Activated naive CD8-positive, alpha-beta T cell treated with anti-CD3 and anti-CD28 coated beads, Interleukin-2, amount 10 ng/mL, durations not matched to agents 7 days and 5 days (primary cell): Measurements from ENCODE around the gene UBAP2L. TPM values are rescaled to one million over a fixed set of nuclear protein-coding genes. Genes with fewer than 3 reads are reported as not detected.

ENCODE experiments used
- ATAC-seq: fragments of 150-1000 bp; cut with Tn5 transposase; one replicate; pipeline ENCODE4 v1.10.0; 2021; ENCODE audit warnings: low read depth, moderate library complexity
- POLR2A ChIA-PET: fragments of 350-600 bp; sonication (Branson Sonifier 250); formaldehyde crosslinking; loops from one replicate; lab custom pipeline; 2021; ENCODE audit warnings: antibody characterized with exemption; lab: Charles Lee
- DNase-seq: peaks from one replicate; pipeline ENCODE4 v3.0.0; 2021
- H3K27ac Mint-ChIP-seq: one replicate; pipeline ENCODE4 v1.8.0; 2022; ENCODE audit warnings: mild to moderate bottlenecking, mixed read lengths
- H3K27me3 Mint-ChIP-seq: one replicate; pipeline ENCODE4 v1.8.0; 2022; ENCODE audit warnings: mild to moderate bottlenecking, moderate library complexity, mixed read lengths
- H3K36me3 Mint-ChIP-seq: one replicate; pipeline ENCODE4 v1.8.0; 2021; ENCODE audit warnings: mild to moderate bottlenecking, mixed read lengths
- H3K4me1 Mint-ChIP-seq: one replicate; pipeline ENCODE4 v1.8.0; 2021; ENCODE audit warnings: mixed read lengths
- H3K4me3 Mint-ChIP-seq: one replicate; pipeline ENCODE4 v1.8.0; 2022; ENCODE audit warnings: mild to moderate bottlenecking, moderate library complexity, mixed read lengths
- H3K9me3 Mint-ChIP-seq: one replicate; pipeline ENCODE4 v1.8.0; 2021; ENCODE audit warnings: mixed read lengths
- total RNA-seq, 2 experiments: library from RNA; stranded (reverse); gene quantifications; one replicate each; pipeline ENCODE4 v1.2.3, GENCODE V29; 2021

The UBAP2L gene, protein sequence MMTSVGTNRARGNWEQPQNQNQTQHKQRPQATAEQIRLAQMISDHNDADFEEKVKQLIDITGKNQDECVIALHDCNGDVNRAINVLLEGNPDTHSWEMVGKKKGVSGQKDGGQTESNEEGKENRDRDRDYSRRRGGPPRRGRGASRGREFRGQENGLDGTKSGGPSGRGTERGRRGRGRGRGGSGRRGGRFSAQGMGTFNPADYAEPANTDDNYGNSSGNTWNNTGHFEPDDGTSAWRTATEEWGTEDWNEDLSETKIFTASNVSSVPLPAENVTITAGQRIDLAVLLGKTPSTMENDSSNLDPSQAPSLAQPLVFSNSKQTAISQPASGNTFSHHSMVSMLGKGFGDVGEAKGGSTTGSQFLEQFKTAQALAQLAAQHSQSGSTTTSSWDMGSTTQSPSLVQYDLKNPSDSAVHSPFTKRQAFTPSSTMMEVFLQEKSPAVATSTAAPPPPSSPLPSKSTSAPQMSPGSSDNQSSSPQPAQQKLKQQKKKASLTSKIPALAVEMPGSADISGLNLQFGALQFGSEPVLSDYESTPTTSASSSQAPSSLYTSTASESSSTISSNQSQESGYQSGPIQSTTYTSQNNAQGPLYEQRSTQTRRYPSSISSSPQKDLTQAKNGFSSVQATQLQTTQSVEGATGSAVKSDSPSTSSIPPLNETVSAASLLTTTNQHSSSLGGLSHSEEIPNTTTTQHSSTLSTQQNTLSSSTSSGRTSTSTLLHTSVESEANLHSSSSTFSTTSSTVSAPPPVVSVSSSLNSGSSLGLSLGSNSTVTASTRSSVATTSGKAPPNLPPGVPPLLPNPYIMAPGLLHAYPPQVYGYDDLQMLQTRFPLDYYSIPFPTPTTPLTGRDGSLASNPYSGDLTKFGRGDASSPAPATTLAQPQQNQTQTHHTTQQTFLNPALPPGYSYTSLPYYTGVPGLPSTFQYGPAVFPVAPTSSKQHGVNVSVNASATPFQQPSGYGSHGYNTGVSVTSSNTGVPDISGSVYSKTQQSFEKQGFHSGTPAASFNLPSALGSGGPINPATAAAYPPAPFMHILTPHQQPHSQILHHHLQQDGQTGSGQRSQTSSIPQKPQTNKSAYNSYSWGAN
- total RNA-seq, result 100 to 1,000 TPM; 192 to 195 TPM

DNA sequence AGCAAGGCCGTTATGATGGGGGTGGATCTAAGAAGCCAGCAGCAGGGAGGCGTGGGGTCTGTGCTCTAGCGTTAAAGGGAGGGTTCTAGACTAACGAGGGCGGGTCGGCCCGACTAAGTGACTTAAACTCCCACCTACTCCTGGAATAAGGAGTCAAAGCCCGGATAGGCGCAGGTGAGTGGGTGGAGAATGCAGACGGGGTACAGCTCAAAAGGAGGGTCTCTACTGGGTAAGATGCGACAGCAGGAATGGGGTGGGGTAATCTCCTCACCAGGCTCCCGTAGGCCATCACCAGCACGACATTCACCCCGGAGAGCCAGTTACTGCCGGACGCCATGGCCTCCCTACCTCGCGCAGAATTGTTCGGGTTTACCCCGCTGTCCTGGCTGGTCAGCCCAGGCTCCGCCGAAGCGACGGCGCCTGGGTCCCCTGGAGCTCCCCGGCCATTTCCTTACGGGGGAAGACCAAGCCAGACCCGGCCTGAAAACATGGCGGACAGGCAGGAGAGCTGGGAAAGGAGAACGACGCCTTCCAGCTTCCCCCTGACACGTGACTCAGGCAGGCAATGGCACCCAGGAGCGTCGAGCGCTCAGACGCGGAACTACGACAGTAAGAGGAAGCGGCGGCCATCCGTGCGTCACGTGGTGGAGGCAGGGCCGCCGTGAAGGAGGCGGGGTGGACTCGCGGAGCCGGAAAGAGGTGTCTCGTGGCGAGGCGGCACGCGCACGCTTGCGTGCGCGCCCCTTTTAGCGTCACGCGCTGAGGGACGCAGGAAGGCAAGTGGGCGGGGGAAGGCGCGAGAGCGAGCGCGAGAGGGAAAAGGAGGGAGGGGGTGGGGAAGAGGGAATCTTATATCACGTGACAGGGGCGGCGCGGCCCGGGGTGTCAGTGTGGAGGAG is at the start of gene UBAP2L:
TSS of gene UBAP2L (plus strand) at position 885 of the 899 bp plus-strand sequence. CDS start 4,169 bp downstream, outside the sequence.
- Mint-ChIP-seq H3K27ac (peak within 1 kb of the TSS; percentile 95), H3K4me3 (peak within 1 kb of the TSS; percentile 88), H3K27me3 (no peaks in the 10 kb centered on the region), H3K4me1 (peaks cover 57% of the 10 kb centered on the region), H3K36me3 (peaks cover 41% of the 10 kb centered on the region), H3K9me3 (peaks cover 2% of the 10 kb centered on the region)
- ATAC-seq (peak; percentile 88), DNase-seq (peak; percentile 98)
- POLR2A ChIA-PET, result interaction anchor here (0.6 to 2.9 kb wide), 11 partner anchors 13 to 388 kb away, joined by 3 to 21 read pairs (median 4); partner anchors contain the start of genes ADAR, GATAD2B, HAX1 and RPS27

DNA sequence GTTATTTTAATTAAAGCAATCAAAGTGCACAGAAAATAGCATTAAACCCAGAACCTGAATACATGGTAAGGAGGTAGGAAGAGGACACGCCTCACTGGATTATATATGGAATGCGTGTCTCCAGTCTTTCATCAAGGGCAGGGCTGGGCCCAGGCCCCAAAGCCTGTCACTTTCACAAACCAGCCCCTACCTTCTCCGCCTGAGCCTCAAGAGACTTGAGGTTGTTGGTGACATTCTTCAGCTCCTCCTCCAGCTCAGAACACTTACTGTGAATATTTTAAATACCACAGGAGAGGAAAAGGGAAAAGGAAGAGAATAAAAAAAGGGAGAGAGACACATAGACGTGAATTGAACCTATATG is 49.6 kb upstream of the UBAP2L start:
- Mint-ChIP-seq H3K27ac (no peak overlapping the region), H3K36me3 (peaks cover 62% of the 10 kb centered on the region), H3K9me3 (no peaks in the 10 kb centered on the region), H3K27me3 (no peaks in the 10 kb centered on the region), H3K4me3 (no peak overlapping the region), H3K4me1 (peaks cover 26% of the 10 kb centered on the region)
- DNase-seq (no peak), ATAC-seq (peak; percentile 14)
- POLR2A ChIA-PET, result interaction anchor here (0.9 to 1.6 kb wide), 3 partner anchors 12 to 14 kb away, joined by 3 to 5 read pairs (median 5); no protein-coding TSS in a partner anchor

DNA sequence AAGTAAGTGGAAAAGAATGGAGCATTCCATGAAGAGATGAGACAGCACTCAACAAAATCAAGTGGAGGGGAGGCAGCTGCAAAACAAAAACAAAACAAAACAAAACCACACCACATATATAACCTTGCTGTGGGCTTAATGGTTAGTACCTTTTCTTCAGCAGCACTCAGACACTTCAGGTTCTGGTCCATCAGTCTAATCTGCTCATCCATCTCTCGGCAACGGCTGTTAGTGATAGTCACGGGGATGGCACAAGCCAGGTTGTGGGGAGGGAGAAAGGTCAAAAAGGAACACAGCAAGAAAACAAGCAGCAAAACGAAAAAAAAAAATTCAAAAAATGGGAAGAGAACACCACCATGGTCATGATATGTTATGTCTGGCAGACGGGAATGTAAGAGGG is 48.9 kb upstream of the UBAP2L start:
- Mint-ChIP-seq H3K4me1 (peaks cover 30% of the 10 kb centered on the region), H3K4me3 (no peak overlapping the region), H3K36me3 (peaks cover 60% of the 10 kb centered on the region), H3K27me3 (no peaks in the 10 kb centered on the region), H3K9me3 (no peaks in the 10 kb centered on the region), H3K27ac (peak overlapping the region; percentile 47)
- DNase-seq, result no peak
- POLR2A ChIA-PET, result interaction anchor here (1.6 kb wide), 1 partner anchor 12 kb away, joined by 5 read pairs; no protein-coding TSS in a partner anchor
- no peak for ATAC-seq

DNA sequence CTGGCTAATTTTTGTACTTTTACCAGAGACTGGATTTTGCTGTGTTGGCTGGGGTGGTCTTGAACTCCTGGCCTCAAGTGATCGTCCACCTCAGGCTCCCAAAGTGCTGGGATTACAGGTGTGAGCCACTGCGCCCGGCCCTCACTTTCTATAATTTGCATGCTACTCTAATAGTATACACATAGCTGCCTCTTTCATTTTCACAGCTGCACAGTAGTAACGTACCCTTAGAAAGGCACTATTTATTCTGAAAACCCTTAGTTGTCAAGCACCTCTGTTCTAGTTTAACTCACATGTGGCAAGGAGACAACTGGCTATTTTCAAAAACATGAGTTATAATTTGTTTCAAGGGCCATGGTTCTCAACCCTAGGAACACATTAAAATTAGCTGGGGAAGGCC is 46.1 kb upstream of the UBAP2L start:
- peaks cover 49% of the 10 kb centered on the region for H3K4me1 Mint-ChIP-seq
- no peak for ATAC-seq
- peaks cover 58% of the 10 kb centered on the region for H3K36me3 Mint-ChIP-seq
- no peaks in the 10 kb centered on the region for H3K9me3 Mint-ChIP-seq
- no peak for DNase-seq
- no peaks in the 10 kb centered on the region for H3K27me3 Mint-ChIP-seq
- POLR2A ChIA-PET, result interaction anchor here (5.6 kb wide), 1 partner anchor 16 kb away, joined by 28 read pairs; no protein-coding TSS in a partner anchor
- H3K4me3 Mint-ChIP-seq, result no peak overlapping the region
- H3K27ac Mint-ChIP-seq, result no peak overlapping the region

DNA sequence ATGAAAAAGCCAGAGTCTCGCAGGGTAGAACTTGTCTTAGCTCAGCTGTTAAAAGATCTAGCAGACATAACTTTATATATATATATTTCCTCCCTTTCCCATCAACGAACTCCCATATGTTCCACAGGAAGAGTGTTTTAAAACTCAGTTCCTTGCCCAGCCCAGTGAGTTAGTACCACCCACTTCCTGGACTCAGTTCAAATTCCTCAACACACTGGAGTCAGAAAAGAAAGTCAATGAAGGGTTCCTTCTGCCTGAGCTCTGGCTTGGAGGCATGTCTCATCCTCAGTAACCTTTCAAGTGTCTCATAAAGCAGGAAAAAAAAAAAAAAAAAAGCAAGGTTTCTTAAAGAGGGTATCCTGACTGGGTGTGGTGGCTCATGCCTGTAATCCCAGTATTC is 44.4 kb upstream of the UBAP2L start:
- POLR2A ChIA-PET, result interaction anchor here (1.2 to 5.6 kb wide), 2 partner anchors 10 to 18 kb away, joined by 4 to 28 read pairs; no protein-coding TSS in a partner anchor
- ATAC-seq (no peak), DNase-seq (no peak)
- H3K27ac Mint-ChIP-seq, result peak overlapping the region; percentile 75
- H3K4me3 Mint-ChIP-seq, result peak overlapping the region; percentile 56
- H3K36me3 Mint-ChIP-seq, result peaks cover 54% of the 10 kb centered on the region
- no peaks in the 10 kb centered on the region for H3K9me3 Mint-ChIP-seq
- H3K4me1 Mint-ChIP-seq, result peaks cover 56% of the 10 kb centered on the region
- no peaks in the 10 kb centered on the region for H3K27me3 Mint-ChIP-seq

DNA sequence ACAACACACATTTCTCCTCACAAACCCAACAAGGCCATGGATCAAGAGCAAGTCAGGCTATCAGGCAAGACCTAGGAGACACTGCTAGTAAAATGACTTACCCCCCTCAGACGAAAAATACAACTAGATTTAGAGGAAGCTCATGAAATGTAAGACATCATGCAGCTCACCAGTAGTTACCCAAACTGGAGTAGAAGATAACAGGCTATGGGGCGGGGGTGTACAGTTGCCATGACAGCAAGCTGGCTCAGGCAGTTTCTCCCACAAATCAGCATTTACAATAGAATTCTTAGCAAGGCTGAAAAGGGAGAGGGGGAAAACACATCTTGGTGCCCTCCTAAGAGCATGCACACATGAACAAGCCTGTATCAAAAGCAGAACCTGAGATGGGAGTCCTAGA is 42.7 kb upstream of the UBAP2L start:
- Mint-ChIP-seq H3K4me1 (peaks cover 51% of the 10 kb centered on the region), H3K27ac (peak overlapping the region; percentile 24), H3K27me3 (no peaks in the 10 kb centered on the region), H3K4me3 (peak overlapping the region; percentile 99), H3K9me3 (no peaks in the 10 kb centered on the region), H3K36me3 (peaks cover 50% of the 10 kb centered on the region)
- ATAC-seq (no peak), DNase-seq (no peak)
- POLR2A ChIA-PET, result interaction anchor here (0.8 to 5.6 kb wide), 4 partner anchors 12 to 188 kb away, joined by 3 to 28 read pairs (median 4); no protein-coding TSS in a partner anchor

DNA sequence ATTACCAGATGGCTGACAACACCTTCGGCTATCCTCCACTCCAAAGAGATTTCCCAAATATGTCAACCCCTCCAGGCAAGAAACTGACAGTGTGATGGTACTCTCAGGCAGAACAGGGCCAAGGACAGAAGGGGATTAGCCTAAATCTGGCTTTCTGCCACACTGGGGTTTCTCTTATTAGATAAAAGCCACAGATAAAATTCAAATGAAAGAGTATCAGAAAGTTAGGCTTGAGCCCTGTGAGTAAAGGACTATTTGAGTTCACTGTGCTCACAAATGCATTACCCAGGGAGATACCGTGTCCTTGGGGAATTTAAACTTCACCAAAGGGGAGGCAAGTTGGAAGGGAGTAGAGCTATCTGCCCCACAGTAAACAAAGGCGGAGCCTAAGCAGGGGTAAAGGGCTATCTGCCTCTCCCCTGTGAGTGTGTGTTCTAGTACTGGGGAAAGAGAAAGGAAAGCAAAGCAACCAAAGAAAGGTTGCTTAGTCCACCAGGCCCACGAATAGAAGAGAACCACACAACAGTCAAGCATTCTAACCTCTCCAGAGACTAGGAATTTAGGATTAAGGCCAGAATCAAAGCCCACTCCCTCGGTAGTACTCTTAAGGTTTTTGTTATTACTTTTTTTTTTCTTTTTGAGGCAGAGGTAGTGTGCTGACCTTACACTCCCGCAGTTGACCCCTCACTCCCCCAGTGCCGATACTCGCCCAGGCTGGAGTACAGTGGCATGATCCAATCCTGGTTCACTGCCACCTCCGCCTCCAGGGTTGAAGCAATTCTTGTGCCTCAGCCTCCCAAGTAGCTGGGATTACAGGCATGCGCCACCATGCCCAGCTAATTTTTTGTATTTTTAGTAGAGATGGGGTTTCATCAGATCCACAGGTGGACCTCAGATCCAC is 41.6 kb upstream of the UBAP2L start:
- peaks cover 50% of the 10 kb centered on the region for H3K36me3 Mint-ChIP-seq
- POLR2A ChIA-PET, result interaction anchor here (0.8 to 5.6 kb wide), 4 partner anchors 20 to 185 kb away, joined by 3 to 70 read pairs (median 16); partner anchors contain the start of gene NUP210L
- no peak for DNase-seq

DNA sequence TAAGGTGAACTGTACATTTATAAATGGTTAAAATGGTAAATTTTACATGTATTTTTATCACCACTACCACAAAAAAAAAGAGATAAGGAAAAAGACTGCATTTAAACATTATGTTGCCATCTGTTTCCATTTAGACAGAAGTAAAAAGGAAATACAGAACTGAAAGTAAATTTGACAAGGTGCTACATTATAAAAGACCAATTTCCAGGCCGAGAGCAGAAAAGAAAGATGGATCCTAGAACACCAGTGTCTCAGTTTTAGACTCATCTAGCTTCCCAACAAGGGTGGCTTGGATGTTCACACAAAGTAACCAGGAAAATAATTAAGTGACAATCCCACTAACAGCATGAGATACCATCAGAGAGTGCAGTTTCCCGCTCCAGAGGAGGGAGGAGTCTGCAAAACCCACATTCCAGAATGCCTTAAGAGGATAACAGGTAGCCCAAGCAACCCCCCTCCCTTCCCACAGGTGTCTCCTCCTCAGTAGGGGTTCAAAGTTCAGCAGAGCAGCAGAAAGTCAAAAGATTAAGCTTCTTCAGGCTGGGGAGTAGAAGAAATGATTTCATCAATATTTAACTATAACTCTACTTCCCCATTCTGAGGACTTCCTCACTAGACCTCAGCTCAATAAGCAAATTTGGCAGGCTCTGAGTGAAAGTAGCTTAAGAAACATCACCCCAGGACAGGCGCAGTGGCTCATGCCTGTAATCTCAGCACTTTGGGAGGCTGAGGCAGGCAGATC is 40.6 kb upstream of the UBAP2L start:
- POLR2A ChIA-PET, result interaction anchor here (1.6 to 4.0 kb wide), 4 partner anchors 22 to 189 kb away, joined by 3 to 70 read pairs (median 21); partner anchors contain the start of genes NUP210L, RPS27 and UBAP2L
- Mint-ChIP-seq H3K9me3 (no peaks in the 10 kb centered on the region), H3K27ac (peak overlapping the region; percentile 81), H3K36me3 (peaks cover 46% of the 10 kb centered on the region), H3K4me3 (peak overlapping the region; percentile 99), H3K27me3 (no peaks in the 10 kb centered on the region), H3K4me1 (peaks cover 54% of the 10 kb centered on the region)
- no peak for DNase-seq
- ATAC-seq, result no peak

More for the DNA sequence above, 41.6 kb upstream of the UBAP2L start:
- ATAC-seq, result no peak
- Mint-ChIP-seq H3K9me3 (no peaks in the 10 kb centered on the region), H3K4me3 (peak overlapping the region; percentile 99), H3K27ac (peak overlapping the region; percentile 81), H3K4me1 (peaks cover 54% of the 10 kb centered on the region), H3K27me3 (no peaks in the 10 kb centered on the region)

DNA sequence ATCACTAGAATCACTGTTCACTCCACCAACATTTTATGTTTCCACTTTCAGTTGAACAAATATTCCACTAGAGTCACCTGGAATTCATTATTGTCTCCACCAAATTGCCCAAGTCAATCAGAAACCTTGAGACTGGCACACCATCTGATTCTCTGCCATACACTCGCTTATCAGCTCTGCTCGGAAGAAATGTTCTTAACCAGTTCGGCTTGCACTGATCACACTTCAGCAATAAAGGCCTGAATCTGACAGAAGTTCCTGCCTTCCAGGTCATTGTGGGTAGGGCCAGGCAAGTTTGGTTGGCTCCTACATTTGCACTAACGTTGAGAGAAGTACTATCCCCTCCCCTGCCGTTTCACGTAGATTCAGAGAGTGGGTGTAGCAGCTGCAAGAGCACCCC is 38.8 kb upstream of the UBAP2L start:
- POLR2A ChIA-PET, result interaction anchor here (0.6 to 4.0 kb wide), 18 partner anchors 12 to 236 kb away, joined by 3 to 70 read pairs (median 4); partner anchors contain the start of genes DENND4B, NUP210L, RPS27 and UBAP2L
- H3K4me3 Mint-ChIP-seq, result peak overlapping the region; percentile 99

DNA sequence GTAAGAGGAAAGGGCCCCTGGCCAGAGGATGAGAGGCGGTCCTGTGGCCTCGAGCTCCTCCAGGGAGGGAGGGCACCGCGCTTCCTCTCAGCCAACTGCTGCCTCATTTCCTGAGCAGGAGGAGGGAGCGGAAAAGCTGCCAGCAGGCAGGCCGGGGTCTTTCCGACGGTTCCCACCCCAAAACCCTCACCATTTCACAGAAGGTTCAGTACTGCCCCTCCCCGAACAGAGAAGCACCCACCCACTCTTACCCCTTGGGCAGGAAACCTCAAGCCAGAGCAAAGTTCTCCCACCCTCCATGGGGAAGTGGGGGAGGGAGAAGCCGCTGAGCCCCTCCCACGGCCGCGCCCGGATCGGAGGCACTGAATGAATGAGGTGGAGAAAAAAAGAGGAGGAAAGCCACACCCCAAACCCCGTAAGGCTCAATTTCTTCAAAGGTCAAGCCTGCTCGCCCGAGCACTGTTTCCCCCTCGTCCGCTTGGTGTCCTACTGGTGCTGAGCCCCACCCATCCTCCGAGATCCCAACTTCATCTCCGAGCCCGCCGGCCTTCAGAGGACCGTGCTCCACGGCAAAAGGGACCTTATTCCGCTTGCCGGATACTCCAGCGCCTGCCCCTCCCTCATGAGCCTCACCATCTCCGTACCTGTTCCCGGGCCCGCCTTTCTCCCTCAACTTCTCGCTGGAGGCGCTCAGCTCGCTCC is 38.3 kb upstream of the UBAP2L start:
- POLR2A ChIA-PET, result interaction anchor here (0.6 to 4.0 kb wide), 18 partner anchors 11 to 236 kb away, joined by 3 to 70 read pairs (median 4); partner anchors contain the start of genes DENND4B, HAX1, NUP210L and RPS27
- ATAC-seq, result peak; percentile 82

More for the DNA sequence above, 38.8 kb upstream of the UBAP2L start:
- ATAC-seq (no peak), DNase-seq (no peak)
- Mint-ChIP-seq H3K36me3 (peaks cover 37% of the 10 kb centered on the region), H3K9me3 (no peaks in the 10 kb centered on the region), H3K27ac (peak overlapping the region; percentile 100), H3K4me1 (peaks cover 50% of the 10 kb centered on the region), H3K27me3 (no peaks in the 10 kb centered on the region)

More for the DNA sequence above, 38.3 kb upstream of the UBAP2L start:
- Mint-ChIP-seq H3K36me3 (peaks cover 32% of the 10 kb centered on the region), H3K27ac (peak overlapping the region; percentile 100), H3K27me3 (no peaks in the 10 kb centered on the region), H3K4me3 (peak overlapping the region; percentile 99), H3K4me1 (peaks cover 44% of the 10 kb centered on the region), H3K9me3 (no peaks in the 10 kb centered on the region)
- peak; percentile 83 for DNase-seq
